Pancreas (tissue), 10 donors: ENCODE results near the gene BRMS1L. TPM values are rescaled to one million over a fixed set of nuclear protein-coding genes. Genes with fewer than 3 reads are reported as not detected.

Source experiments
- ATAC-seq, 4 donors: fragments of 200-7000 bp; cut with Tn5 transposase; one replicate each; pipeline versions ENCODE4 v1.8.0 to v1.9.1; 2020; ENCODE audit warnings: mild to moderate bottlenecking in 4 of 4, moderate library complexity in 4 of 4
- DNase-seq, 6 donors: peaks; one replicate each; pipeline ENCODE4 v3.0.0-alpha.2; 2020
- FAIRE-seq: peaks from 2 replicates; lab custom pipeline; 2012; peaks lifted over from hg19 to GRCh38; lab: Jason Lieb, UNC
- H3K27ac ChIP-seq, 4 donors: fragments of 200-600 bp; sonication (generic); 1 replicate in 3 of 4; 2 replicates in 1 of 4; pipeline versions ENCODE4 v1.5.0 to v1.8.0; 2020
- H3K27me3 ChIP-seq, 4 donors: fragments of 200-600 bp; one replicate each; pipeline ENCODE4 v1.8.0; 2021
- H3K36me3 ChIP-seq, 3 donors: fragments of 200-600 bp; sonication (generic) in 1 of 3; one replicate each; pipeline versions ENCODE4 v1.5.0 to v1.8.0; 2020 to 2021
- H3K4me1 ChIP-seq, 3 donors: fragments of 200-600 bp; one replicate each; pipeline ENCODE4 v1.8.0; 2021
- H3K4me3 ChIP-seq, 4 donors: fragments of 200-600 bp; sonication (generic) in 2 of 4; one replicate each; pipeline versions ENCODE4 v1.5.0 to v1.8.0; 2020 to 2021
- H3K9me3 ChIP-seq, 4 donors: fragments of 200-600 bp; one replicate each; pipeline ENCODE4 v1.8.0; 2021
- WGBS, 2 donors: extraction: QIAGEN DNeasy Blood & Tissue Kit; methylation state at CpG; one replicate each; pipeline ENCODE4 v1.1.7; 2013; 5-methylcytosine and 5-hydroxymethylcytosine counted together
- intact Hi-C, 3 donors: fragments of 100-400 bp; cut with DNase I; formaldehyde crosslinking; loops; one replicate each; pipeline versions ENCODE4 v1.11.1 to v1.14.2; 2022
- polyA plus RNA-seq, 2 donors: library from polyadenylated mRNA; stranded (reverse); fragments of 200-250 nt; gene quantifications; one replicate each; pipeline ENCODE4 v1.2.3, GENCODE V29; 2013
- total RNA-seq, 6 donors: library from RNA; stranded (reverse); fragmentation: NEBNext Ultra II Directional in 4 of 6; extraction: Animal tissue kit (Norgen Biotek cat#: 25700) in 4 of 6; gene quantifications; one replicate each; pipeline versions ENCODE4 v1.2.1 to v1.2.4, GENCODE V29; 2021 to 2023
- TF ChIP-seq, protein P1 (sequence below), 4 donors: fragments of 200-600 bp; sonication (generic) in 3 of 4; IDR thresholded peaks; one replicate each; pipeline versions ENCODE4 v1.5.0 to v1.8.0; 2021; ENCODE audit warnings: antibody characterized with exemption in 4 of 4
- donor health status: healthy with polysubstance abuse.
- donor health status: DM: no; HTN: no; CAD: no; lungs with moderate emphysema.
- donor health status: DM: no; HTN: no; CAD: no.
- donor health status: control.
- donor health status: control.
- donor health status: Bipolar disorder and iron deficiency.
- donor health status: DM: yes; HTN: yes; CAD: no.
- donor health status: DM: no; HTN: no; CAD: no.
- donor health status: DM: no; HTN: no; CAD: no.
- donor health status: DM: yes; HTN: yes; CAD: no.

The BRMS1L gene
- total and polyA plus RNA-seq, 8 donors: 1.5 to 3.8 (median 2.0) TPM

DNA sequence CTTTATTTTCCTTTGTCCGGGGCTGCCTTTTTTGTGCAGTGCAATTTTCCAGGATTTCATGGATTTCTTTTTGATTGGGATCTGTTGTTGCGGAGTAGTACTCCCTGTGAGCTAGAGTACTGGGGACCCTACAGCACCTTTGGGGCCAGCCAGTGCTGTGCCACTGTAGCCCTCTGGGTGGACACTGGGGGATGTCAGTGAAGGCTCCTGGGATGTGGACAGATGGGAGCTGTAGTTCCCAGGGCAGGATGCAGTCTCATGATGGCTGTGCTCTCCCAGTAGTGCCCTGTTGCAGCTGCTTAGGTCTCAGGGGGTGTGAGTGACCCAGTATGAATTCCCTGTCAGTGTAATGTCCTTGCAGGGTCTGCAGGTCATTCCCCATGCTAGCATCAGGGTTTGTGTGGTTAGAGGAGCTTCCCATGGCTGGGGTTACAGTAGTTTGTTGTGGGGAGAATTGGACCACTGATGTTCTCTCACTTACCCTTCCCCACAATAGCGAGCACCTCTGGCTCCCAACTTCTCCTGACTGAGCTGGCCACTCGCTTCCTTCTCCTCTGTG lies 72.2 kb downstream of the BRMS1L start:
- Histone ChIP-seq H3K27me3 (no peaks in the 10 kb centered on the region), H3K36me3 (no peaks in the 10 kb centered on the region), H3K4me1 (no peaks in the 10 kb centered on the region), H3K27ac (no peak overlapping the region), H3K4me3 (no peak overlapping the region), H3K9me3 (no peaks in the 10 kb centered on the region)
- FAIRE-seq (no peak), ATAC-seq (no peak), DNase-seq (no peak)
- 71 to 88% methylated on average over 4 of the region's 4 CpGs for WGBS, 2 donors
- TF ChIP-seq, protein P1, sequence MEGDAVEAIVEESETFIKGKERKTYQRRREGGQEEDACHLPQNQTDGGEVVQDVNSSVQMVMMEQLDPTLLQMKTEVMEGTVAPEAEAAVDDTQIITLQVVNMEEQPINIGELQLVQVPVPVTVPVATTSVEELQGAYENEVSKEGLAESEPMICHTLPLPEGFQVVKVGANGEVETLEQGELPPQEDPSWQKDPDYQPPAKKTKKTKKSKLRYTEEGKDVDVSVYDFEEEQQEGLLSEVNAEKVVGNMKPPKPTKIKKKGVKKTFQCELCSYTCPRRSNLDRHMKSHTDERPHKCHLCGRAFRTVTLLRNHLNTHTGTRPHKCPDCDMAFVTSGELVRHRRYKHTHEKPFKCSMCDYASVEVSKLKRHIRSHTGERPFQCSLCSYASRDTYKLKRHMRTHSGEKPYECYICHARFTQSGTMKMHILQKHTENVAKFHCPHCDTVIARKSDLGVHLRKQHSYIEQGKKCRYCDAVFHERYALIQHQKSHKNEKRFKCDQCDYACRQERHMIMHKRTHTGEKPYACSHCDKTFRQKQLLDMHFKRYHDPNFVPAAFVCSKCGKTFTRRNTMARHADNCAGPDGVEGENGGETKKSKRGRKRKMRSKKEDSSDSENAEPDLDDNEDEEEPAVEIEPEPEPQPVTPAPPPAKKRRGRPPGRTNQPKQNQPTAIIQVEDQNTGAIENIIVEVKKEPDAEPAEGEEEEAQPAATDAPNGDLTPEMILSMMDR (IDR thresholded peaks at IDR 0.05): no peak
- intact Hi-C loops: no loop called here

DNA sequence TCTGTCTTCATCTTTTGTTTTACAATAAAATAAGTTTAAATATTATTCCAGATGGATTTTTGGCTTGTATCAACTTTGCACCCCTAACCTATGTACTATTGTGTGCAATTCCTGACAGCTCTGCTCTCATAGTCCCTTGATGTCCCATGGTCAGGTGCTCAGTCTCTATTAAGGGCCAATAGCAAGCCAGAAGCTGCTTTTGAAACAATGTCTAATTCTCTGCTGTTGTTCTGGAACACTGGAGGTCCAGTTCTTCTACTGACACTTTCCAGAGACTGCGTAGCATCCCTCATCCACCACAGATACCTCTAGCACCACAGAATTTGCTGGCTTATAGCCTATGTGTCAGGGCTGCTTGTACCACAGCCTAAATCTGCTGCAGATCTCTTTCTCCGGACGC lies 74.6 kb downstream of the BRMS1L start:
- TF ChIP-seq, protein P1 (IDR thresholded peaks at IDR 0.05): no peak
- intact Hi-C loops: no loop called here
- DNase-seq (no peak), ATAC-seq (no peak), FAIRE-seq (no peak)
- H3K4me3 ChIP-seq: no peak overlapping the region
- no peaks in the 10 kb centered on the region for H3K36me3 ChIP-seq
- no peaks in the 10 kb centered on the region for H3K9me3 ChIP-seq
- no peaks in the 10 kb centered on the region for H3K4me1 ChIP-seq
- no peaks in the 10 kb centered on the region for H3K27me3 ChIP-seq
- WGBS, 2 donors: 77 to 80% methylated on average over 3 of the region's 3 CpGs
- H3K27ac ChIP-seq: no peak overlapping the region

DNA sequence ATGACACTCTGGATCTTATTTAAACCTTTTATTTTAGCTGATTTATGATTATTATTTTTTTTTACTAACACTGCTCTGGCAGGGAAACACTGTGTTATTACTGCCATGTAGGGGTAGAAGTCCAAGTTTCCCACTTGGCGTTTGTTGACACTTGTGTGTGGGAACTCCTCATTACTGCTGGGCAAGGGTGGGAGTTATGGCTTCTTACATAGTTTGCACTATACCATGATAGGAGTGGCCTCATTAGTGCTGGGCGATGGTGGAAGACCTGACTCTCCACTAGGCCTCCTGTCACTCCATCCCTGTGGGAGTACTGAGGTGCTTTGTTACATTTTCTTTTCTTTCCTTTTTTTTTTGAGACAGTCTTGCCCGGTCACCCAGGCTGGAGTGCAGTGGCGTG lies 83.5 kb downstream of the BRMS1L start:
- no peak for ATAC-seq
- no peak for DNase-seq

DNA sequence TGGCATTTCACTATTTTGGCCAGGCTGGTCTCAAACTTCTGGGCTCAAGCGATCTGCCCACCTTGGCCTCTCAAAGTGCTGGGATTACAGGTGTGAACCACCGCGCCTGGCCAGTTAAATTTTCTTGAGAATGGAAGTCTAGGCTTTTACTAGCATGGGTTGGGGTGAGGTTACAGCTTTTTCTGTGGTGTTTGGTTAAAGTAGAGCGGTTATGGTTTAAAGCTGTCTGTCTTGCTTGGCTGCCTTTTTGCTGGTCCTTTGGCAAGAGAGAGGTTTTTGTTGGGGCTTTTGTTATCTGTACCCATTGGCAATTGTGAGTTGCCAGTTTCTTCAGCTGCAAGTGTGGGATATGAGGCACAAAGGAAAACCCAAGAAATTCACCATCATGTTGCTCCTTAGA lies 84.1 kb downstream of the BRMS1L start:
- no peaks in the 10 kb centered on the region for H3K36me3 ChIP-seq

More for the DNA sequence above, 83.5 kb downstream of the BRMS1L start:
- FAIRE-seq: no peak
- H3K27ac ChIP-seq: no peak overlapping the region
- TF ChIP-seq, protein P1 (IDR thresholded peaks at IDR 0.05): no peak
- WGBS, 2 donors: 77 to 90% methylated on average over 4 of the region's 4 CpGs
- H3K27me3 ChIP-seq: no peaks in the 10 kb centered on the region
- H3K9me3 ChIP-seq: no peaks in the 10 kb centered on the region
- no peaks in the 10 kb centered on the region for H3K36me3 ChIP-seq
- intact Hi-C loops: no loop called here
- H3K4me1 ChIP-seq: no peaks in the 10 kb centered on the region
- no peak overlapping the region for H3K4me3 ChIP-seq

DNA sequence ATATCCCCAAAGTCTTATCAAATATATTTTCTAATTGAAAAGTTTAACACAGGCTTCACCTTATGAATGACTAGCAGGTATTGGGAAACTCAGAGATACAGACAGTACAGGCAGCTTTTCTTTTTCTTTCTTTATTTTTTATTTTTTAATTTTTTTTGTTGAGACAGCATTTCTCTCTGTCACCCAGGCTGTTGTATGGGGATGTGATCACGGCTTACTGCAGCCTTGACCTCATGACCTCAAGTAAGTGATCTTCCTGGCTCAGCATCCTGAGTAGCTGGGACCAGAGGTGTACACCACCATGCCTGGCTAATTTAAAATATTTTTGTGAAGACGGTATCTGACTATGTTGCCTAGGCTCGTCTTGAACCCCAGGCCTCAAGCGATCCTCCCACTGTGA lies 85.0 kb downstream of the BRMS1L start:
- TF ChIP-seq, protein P1 (IDR thresholded peaks at IDR 0.05): no peak
- DNase-seq: no peak
- Histone ChIP-seq H3K27ac (no peak overlapping the region), H3K27me3 (no peaks in the 10 kb centered on the region), H3K4me1 (no peaks in the 10 kb centered on the region), H3K4me3 (no peak overlapping the region), H3K36me3 (no peaks in the 10 kb centered on the region), H3K9me3 (no peaks in the 10 kb centered on the region)
- intact Hi-C loops: no loop called here
- WGBS, 2 donors: 58 to 70% methylated on average over 4 of the region's 4 CpGs
- ATAC-seq: no peak
- no peak for FAIRE-seq

More for the DNA sequence above, 84.1 kb downstream of the BRMS1L start:
- H3K27ac ChIP-seq: no peak overlapping the region
- TF ChIP-seq, protein P1 (IDR thresholded peaks at IDR 0.05): no peak
- no peak overlapping the region for H3K4me3 ChIP-seq
- H3K27me3 ChIP-seq: no peaks in the 10 kb centered on the region
- WGBS, 2 donors: 87 to 97% methylated on average over 4 of the region's 4 CpGs
- ATAC-seq (no peak), DNase-seq (no peak), FAIRE-seq (no peak)
- intact Hi-C loops: no loop called here
- no peaks in the 10 kb centered on the region for H3K4me1 ChIP-seq
- no peaks in the 10 kb centered on the region for H3K9me3 ChIP-seq
